Fibroblast of pulmonary artery (primary cell): ENCODE measurements around the gene SEPSECS.

ENCODE experiments used
- DNase-seq: peaks from one replicate; pipeline ENCODE4 v3.0.0-alpha.2; 2010; ENCODE audit warnings: low read depth
- H3K4me3 ChIP-seq: replicated peaks from 2 replicates; pipeline ENCODE4 v1.5.1; 2011; ENCODE audit warnings: low read depth, mild to moderate bottlenecking, control low read depth, low read length, moderate library complexity
- TF ChIP-seq, protein P1 (sequence below): IDR thresholded peaks from 2 replicates; pipeline ENCODE4 v1.5.1; 2011; ENCODE audit warnings: mild to moderate bottlenecking, control low read depth, low read length, inconsistent platforms; ENCODE audit errors: missing control alignments

The SEPSECS gene

GRCh38 chr4:25096251-25096980 is 63.8 kb downstream of the SEPSECS start:
- no peak for DNase-seq
- H3K4me3 ChIP-seq: no peak overlapping the region
- TF ChIP-seq, protein P1, sequence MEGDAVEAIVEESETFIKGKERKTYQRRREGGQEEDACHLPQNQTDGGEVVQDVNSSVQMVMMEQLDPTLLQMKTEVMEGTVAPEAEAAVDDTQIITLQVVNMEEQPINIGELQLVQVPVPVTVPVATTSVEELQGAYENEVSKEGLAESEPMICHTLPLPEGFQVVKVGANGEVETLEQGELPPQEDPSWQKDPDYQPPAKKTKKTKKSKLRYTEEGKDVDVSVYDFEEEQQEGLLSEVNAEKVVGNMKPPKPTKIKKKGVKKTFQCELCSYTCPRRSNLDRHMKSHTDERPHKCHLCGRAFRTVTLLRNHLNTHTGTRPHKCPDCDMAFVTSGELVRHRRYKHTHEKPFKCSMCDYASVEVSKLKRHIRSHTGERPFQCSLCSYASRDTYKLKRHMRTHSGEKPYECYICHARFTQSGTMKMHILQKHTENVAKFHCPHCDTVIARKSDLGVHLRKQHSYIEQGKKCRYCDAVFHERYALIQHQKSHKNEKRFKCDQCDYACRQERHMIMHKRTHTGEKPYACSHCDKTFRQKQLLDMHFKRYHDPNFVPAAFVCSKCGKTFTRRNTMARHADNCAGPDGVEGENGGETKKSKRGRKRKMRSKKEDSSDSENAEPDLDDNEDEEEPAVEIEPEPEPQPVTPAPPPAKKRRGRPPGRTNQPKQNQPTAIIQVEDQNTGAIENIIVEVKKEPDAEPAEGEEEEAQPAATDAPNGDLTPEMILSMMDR: no peak

GRCh38 chr4:25095837-25096236 is 64.4 kb downstream of the SEPSECS start:
- TF ChIP-seq, protein P1: no peak

GRCh38 chr4:25092139-25092538 is 68.1 kb downstream of the SEPSECS start:
- TF ChIP-seq, protein P1: no peak
- peak; percentile 56 for DNase-seq
- H3K4me3 ChIP-seq: no peak overlapping the region

More at GRCh38 chr4:25095837-25096236, 64.4 kb downstream of the SEPSECS start:
- peak; percentile 46 for DNase-seq
- no peak overlapping the region for H3K4me3 ChIP-seq

- TF ChIP-seq, protein P1: no peak
- no peak overlapping the region for H3K4me3 ChIP-seq
Measured at GRCh38 chr4:25090516-25090915, 69.7 kb downstream of the SEPSECS start.

DNA sequence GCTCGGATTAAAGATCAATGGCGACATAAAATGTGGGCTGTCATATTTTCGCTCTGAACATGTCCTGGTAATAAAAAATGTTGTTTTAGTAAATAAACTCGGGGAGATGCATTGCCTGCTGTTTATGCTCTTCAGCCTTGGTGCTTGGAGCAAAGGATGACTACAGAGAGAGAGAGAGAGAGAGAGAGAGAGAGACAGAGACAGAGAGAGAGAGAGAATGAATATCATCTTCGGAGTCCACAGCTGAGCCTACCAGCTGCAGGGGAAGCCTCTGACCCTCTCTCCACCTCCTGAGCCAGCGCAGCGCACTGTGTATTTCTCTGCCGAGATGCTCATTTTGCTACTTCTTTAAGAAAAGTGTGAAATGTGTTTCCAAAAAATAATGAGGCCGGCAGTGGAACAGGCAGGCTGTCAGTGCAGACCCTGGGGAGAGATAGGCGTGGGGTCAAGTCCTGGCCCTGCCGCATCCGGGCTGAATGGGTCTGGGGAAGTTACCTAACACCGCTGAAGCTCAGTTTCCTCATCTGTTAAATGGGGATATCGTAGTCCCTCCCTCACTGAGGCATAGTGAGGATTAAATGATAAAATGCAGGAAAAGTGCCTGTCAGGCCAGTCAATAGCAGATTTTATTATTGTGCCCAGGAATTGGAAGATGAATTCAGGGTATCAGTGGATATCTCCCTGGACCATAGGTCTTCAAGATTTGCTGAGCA is 71.0 kb downstream of the SEPSECS start:
- no peak overlapping the region for H3K4me3 ChIP-seq
- DNase-seq: no peak
- TF ChIP-seq, protein P1: no peak

More at GRCh38 chr4:25090516-25090915, 69.7 kb downstream of the SEPSECS start:
- no peak for DNase-seq

DNA sequence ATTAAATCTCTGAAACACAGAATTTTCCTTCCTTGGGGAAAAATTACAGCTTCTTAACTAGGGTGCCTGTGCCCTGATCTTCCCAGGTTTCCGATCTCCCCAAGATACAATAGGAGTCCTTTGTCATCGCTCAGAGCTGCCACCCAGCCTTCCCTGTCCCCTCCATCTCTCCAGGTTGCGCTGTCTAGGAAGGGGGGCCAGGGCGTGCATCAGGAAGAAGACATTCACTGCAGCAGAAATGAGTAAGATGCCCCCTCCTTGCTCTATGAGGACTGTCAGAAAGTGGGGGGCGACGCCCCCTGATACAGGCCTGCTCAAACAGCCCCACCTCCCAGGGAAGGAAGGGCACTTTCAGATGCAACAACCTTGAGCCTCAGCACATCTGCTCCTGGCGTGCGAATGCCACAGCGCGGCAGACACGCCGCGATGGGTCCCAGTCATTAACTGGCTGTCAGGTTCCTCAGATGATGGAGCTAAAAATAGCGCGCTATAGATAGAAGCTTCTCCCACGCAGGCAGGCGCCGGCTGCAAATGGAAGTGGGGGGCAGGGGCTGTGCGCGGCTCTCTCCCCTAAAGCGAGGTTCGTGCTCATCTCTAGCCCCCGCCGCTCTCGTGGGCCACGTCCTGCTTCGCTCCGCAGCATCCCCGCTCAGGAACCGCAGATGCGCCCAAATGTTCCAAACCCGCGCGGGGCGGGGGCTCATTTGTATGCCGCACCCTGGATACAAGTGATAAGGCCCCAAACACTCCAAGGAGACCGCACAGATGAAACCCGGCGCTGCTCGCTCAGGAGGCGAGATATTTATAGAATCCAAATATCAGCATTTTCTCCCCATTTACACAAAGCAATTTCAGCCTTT is 71.9 kb downstream of the SEPSECS start:
- TF ChIP-seq, protein P1: no peak
- DNase-seq: no peak
- H3K4me3 ChIP-seq: peak overlapping the region; percentile 24
